ENCODE measurements around the gene LPIN1.
"Not testable (repeated sequence)": the region's sequence is repeated elsewhere in the genome, so short reads cannot be mapped to it uniquely, and the experiment has no call there.

The LPIN1 gene

DNA sequence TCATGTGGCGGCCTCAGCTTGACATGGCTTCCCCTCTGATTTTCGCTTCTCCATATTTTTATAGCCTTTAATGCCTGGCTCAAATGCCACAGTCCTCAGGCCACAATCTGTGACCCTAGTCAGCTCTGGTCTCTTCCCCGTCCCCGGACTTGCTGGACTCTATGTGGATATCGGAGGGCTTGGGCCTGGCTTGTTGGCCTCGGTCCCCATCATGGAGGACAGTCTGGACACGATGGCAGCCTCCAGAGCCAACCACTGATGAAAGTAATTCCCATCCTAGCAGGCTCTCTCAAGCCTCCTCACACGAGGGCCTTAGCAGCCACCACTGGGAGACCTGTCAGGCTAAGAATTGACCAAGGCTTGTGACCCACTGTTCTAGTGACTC is 61.6 kb downstream of the LPIN1 start:
- no peak overlapping the region for H3K4me3 ChIP-seq (replicated peaks in 1 of 2; ENCODE audit: low read depth in 2 of 2, low read length in 2 of 2)
- no peak for DNase-seq (ENCODE audit: low read depth in 2 of 2)
- TF ChIP-seq, protein P1, sequence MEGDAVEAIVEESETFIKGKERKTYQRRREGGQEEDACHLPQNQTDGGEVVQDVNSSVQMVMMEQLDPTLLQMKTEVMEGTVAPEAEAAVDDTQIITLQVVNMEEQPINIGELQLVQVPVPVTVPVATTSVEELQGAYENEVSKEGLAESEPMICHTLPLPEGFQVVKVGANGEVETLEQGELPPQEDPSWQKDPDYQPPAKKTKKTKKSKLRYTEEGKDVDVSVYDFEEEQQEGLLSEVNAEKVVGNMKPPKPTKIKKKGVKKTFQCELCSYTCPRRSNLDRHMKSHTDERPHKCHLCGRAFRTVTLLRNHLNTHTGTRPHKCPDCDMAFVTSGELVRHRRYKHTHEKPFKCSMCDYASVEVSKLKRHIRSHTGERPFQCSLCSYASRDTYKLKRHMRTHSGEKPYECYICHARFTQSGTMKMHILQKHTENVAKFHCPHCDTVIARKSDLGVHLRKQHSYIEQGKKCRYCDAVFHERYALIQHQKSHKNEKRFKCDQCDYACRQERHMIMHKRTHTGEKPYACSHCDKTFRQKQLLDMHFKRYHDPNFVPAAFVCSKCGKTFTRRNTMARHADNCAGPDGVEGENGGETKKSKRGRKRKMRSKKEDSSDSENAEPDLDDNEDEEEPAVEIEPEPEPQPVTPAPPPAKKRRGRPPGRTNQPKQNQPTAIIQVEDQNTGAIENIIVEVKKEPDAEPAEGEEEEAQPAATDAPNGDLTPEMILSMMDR (IDR thresholded peaks at IDR 0.05; ENCODE audit: low read depth, low read length), result no peak

GRCh38 chr2:11809586-11810236 is 63.3 kb downstream of the LPIN1 start:
- TF ChIP-seq, protein P1 (IDR thresholded peaks at IDR 0.05; ENCODE audit: low read depth, low read length), result no peak
- no peak for DNase-seq (ENCODE audit: low read depth in 2 of 2)

GRCh38 chr2:11810237-11810977 is 64.0 kb downstream of the LPIN1 start:
- DNase-seq (ENCODE audit: low read depth in 2 of 2), result no peak

More at GRCh38 chr2:11809586-11810236, 63.3 kb downstream of the LPIN1 start:
- H3K4me3 ChIP-seq (replicated peaks in 1 of 2; ENCODE audit: low read depth in 2 of 2, low read length in 2 of 2), result no peak overlapping the region

GRCh38 chr2:11811036-11811654 is 64.7 kb downstream of the LPIN1 start:
- no peak overlapping the region for H3K4me3 ChIP-seq (replicated peaks in 1 of 2; ENCODE audit: low read depth in 2 of 2, low read length in 2 of 2)
- DNase-seq (ENCODE audit: low read depth in 2 of 2), result no peak
- TF ChIP-seq, protein P1 (IDR thresholded peaks at IDR 0.05; ENCODE audit: low read depth, low read length), result no peak

More at GRCh38 chr2:11810237-11810977, 64.0 kb downstream of the LPIN1 start:
- no peak overlapping the region for H3K4me3 ChIP-seq (replicated peaks in 1 of 2; ENCODE audit: low read depth in 2 of 2, low read length in 2 of 2)
- TF ChIP-seq, protein P1 (IDR thresholded peaks at IDR 0.05; ENCODE audit: low read depth, low read length), result no peak

DNA sequence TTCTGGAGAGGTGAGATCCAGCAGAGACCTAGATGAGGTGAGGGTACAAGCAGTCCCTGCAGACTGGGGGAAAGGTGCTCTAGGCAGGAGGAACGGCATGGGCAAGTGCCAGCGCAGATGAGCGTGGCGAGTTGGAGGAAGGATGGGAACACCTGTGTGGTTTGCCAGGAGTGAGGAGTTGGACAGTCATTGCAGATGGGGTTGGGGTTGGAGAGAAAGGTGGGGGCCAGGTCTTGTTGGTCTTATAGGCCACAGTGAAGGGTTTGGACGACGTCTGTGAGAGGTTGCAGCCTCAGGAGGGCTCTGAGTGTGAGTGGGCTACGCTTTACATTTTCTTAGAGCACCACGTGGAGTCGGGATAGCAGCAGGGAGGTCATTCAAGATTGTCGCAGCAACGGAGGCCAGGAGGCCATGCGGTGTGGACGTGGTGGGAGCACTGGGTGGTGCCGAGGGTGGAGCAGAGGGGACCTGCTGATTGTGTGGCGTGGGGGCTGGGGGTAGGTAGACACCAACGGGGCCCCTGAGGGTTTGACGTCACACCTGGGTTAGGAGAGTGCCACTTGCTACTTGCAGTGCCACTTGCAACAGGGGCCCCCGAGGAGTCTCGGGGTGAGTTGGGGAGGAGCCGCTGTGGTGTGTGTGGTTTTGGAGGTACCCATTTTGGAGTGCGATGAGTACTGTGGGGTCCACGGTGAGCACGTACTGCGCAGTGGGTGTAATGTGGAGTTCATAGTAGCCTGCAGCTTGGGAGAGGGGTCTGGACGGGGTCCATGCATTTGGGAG is 66.2 kb downstream of the LPIN1 start:
- TF ChIP-seq, protein P1 (IDR thresholded peaks at IDR 0.05; ENCODE audit: low read depth, low read length), result no peak
- no peak overlapping the region for H3K4me3 ChIP-seq (replicated peaks in 1 of 2; ENCODE audit: low read depth in 2 of 2, low read length in 2 of 2)
- DNase-seq (ENCODE audit: low read depth in 2 of 2), result no peak

GRCh38 chr2:11813345-11813744 is 66.9 kb downstream of the LPIN1 start:
- not testable (repeated sequence) for DNase-seq (ENCODE audit: low read depth in 2 of 2); H3K4me3 ChIP-seq (replicated peaks in 1 of 2; ENCODE audit: low read depth in 2 of 2, low read length in 2 of 2)
